HL-60/S4 treated with phorbol 12-myristate 13-acetate at 8.2 ng/mL for 4 days and 3 days (cell line): ENCODE results near the gene NOL9.
"Not testable (repeated sequence)": the region's sequence is repeated elsewhere in the genome, so short reads cannot be mapped to it uniquely, and the experiment has no call there.

Source experiments
- in situ Hi-C: fragments of 300-500 bp; cut with MboI; formaldehyde crosslinking; loops from 2 replicates; pipeline ENCODE4 v1.15.0; 2022; ENCODE audit warnings: low sequenced_read_pairs

NOL9 gene

DNA sequence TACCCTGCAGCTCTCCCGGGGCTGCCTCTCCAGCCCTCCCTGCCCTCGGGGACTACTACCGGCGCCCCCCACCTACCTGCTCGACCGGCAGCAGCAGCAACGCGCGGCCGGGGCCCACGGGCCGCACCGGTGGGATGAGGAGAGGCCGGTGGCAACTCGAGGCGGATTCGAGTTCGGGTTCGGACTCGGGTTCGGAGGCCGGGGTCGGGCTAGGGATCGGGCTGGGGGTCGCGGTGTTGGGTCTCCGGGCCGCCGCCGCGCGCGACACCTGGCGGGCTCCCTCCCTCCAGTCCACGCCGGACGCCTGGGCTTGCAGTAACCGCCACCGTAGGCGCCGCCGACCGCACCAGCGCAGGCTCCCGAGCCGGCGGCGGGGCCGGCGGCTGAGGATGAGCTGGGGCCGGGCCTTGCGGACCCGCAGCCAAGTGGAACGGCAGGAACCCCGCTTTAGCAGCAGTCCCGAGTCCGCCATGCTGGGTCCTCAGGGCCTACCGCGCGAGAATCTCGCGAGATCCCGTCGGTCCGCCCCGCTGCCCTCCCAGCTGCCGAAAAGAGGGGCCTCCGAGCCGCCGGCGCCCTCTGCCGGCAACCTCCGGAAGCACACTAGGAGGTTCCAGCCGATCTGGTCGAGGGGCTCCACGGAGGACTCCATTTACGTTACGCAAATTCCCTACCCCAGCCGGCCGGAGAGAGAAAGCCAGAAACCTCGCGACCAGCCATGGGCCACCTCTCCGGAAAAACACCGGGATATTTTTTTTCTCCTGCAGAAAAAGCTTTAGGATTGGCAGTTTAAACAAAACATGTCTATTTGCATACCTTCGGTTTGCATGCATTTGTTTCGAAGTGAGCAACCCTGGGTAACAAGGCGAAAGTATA, at the start of gene NOL9:
Gene NOL9, minus strand, starts transcription at position 483 of the 876 bp plus-strand sequence. Its CDS starts 11 bp downstream, at position 472.
- in situ Hi-C loops, result no loop called here

- in situ Hi-C loops, result no loop called here
These were observed 49.1 kb upstream of the NOL9 start for GRCh38 chr1:6603238-6603914.

DNA sequence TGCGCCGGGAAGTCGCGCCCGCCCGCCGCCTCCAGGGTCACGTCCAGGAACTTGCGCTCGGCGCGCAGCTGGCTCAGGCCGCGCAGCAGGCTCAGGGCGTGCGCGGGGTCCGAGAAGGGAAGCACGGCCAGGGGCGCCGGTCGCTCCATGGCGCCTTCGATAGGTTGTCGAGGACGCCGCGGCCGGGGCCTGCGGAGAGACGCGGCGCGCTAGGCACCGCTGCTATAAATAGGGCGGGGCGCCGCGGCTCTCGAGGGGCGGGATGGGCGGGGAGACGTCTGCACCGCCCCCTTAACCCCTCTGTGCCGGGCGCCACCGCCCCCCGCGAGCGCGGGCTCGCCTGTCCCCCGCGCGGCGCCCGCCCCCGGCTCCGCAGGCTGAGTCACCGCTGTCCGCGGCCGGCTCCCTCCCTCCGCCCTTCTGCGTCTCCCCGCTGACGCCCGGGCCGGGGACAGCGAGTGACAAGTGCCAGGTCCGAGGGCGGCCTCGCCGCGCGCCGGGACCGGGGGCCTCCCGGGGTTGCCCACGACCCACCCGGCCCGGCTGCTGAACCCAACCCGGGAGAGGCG, 48.4 kb upstream of the NOL9 start, which contains the start of gene KLHL21:
Gene KLHL21, minus strand, starts transcription at position 201 of the 569 bp plus-strand sequence. Its CDS starts 52 bp downstream, at position 149.
- in situ Hi-C loops, result no loop called here

DNA sequence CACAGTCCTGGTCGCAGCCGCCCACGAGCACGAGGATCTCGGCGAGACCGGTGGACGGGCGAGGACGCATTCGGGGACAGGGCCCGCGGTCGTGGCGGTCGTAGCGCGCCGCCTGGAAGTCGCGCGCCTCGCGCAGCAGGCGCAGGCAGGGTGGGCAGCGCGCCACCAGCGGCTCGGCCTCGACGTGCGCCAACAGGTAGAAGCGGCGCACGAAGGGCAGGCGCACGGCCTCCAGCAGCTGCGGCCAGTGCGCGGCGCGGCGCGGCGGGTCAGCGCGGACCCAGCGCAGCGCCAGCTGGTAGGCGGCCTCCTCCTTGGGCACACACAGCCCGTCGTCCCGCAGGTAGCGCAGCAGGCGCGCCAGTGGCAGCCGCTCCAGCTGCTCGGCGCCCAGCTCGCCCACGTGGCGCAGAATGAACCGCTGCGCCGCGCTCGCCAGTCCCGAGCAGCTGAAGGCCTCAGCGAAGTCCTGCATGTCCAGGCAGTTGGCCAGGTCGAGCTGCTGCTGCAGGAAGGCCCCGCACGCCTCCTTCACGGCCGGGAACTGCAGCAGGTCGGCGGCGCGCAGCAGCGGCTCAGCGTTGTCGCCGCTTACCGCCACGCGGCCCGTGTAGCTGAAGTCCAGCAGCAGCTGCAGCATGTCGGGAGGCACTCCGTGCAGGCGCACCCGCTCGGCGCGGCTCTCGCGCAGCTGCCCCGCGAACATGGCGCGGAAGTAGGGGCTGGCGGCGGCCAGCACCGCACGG, 47.8 kb upstream of the NOL9 start:
- in situ Hi-C loops, result no loop called here

GRCh38 chr1:6601049-6601922, 47.0 kb upstream of the NOL9 start:
- in situ Hi-C loops, result no loop called here

DNA sequence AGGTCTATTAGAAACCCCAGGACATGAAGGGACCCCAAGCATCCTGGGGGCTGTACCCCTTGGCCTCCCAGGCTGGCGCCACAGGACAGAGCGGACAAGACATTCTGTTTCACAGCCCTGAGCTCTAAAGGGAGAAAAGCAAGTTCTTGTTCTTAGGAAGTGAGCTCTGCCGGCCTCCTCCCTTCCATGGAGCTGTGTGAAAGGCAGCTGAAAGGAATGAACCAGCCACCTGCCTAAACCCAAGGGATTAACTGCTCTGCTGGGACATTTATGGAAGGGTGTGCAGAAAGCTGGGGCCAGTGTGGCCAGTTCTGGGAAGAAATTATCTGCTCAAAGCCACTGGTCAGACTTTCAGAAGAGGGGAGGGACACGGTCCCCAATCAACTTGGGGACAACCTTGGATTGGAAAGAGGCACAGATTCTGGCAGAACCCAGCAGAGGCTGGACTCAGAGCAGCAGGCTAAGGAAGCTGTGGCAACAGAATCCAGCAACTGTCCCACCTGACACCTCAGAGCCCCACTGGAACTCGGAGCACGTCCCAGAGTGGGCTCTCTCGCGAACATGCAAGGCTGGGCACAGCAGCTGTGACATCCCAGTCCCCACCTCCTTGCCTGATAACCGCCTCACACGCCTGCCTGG, 46.2 kb upstream of the NOL9 start:
- in situ Hi-C loops, result no loop called here

DNA sequence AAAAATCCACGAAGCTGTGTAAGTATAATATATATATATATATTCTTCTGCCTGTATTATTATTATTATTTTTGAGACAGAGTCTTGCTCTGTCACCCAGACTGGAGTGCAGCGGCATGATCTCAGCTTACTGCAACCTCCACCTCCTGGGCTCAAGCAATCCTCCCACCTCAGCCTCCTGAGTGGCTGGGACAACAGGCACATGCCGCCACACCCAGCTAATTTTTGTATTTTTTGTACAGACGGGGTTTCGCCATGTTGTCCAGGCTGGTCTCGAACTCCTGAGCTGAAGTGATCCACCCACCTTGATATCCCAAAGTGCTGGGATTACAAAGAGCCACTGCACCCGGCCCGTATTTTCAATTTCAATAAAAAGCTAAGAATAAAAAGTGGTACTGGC, 45.7 kb upstream of the NOL9 start:
- in situ Hi-C loops, result not testable (repeated sequence)

GRCh38 chr1:6599141-6599975, 45.0 kb upstream of the NOL9 start:
- in situ Hi-C loops, result no loop called here

- in situ Hi-C loops, result no loop called here
These were observed 43.4 kb upstream of the NOL9 start for GRCh38 chr1:6597777-6598131.

GRCh38 chr1:6596886-6597776, 42.8 kb upstream of the NOL9 start:
- in situ Hi-C loops, result no loop called here

- in situ Hi-C loops, result no loop called here
These were observed 42.0 kb upstream of the NOL9 start for GRCh38 chr1:6596351-6596750.

- in situ Hi-C loops, result no loop called here
These were observed 40.8 kb upstream of the NOL9 start for GRCh38 chr1:6594977-6595740.

DNA sequence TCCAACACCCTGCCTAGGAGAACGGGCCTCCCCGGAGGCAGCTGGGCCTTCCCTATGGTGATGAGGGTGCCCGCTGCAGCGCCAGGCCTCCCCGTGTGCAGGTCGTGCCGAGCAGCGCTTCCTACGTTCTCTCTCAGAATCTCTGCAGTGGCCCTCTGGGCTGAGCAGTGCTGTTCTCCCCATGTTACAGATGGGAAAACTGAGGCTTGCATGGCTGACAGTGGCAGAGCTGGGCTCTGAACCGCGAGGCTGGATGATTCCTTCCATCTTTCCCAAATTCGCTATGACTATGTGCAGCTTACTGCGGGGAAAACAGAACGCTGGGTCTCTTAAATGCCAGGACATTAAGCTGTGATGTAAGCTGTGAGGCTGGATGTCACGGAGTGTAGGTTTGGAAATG, 39.5 kb upstream of the NOL9 start:
- in situ Hi-C loops, result no loop called here

DNA sequence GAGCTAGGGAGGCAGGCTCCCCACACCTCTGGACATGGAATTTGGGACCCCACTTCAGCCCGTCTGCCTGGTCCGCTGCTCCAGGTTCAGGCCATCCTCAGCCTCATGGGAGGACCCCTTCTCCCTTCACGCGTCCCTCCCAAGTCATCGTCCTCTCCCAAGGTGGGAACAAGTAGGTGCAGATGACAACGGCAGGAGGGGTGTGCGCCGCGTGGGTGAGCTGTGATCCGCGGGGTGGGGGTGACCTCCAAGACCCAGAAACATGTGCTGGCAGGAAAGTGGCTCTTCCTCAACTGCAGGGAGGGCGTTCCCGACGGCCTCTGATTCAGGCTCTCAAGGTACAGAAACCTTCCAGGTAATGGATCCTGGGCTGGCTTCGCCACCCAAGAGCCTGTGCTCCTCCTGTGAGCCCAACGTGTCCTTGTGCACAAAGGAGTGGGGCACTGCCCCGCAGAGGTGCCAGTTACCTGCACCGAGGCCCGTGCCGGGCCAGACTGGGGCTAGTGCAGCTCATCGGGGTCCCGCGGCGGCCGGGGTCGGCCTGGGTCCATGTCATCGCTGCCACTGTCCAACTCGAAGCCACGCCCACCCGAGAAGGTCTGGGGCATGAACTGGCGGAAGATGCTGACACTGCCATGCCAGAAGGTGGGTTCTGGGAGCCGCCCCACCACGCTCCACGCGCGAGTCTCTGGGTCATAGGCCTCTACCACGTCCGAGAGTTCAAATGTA, 38.7 kb upstream of the NOL9 start:
- in situ Hi-C loops, result no loop called here

GRCh38 chr1:6592441-6592840, 38.1 kb upstream of the NOL9 start:
- in situ Hi-C loops, result no loop called here

DNA sequence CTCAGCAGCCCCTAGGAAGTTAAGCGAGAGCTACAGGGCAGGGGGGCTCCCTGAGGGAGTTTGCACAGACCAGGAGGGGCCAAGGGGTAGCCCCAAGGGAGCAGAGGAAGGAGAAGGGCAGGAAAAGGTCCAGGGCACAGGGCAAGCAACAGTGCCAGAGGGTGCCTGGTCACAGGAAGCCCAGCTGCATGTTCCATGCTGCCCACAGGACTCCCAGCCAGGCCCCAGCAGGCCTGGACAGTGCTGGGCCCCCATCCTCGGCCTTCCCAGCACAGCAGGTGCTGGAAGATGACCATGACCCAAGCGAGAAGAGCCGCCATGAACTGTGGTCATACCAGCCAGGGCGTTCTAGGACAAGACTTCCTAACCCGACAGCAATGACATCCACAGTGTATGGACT, 37.3 kb upstream of the NOL9 start:
- in situ Hi-C loops, result no loop called here
